Renal pelvis (tissue), 4 donors: ENCODE measurements around the gene RPTOR. TPM values are rescaled to one million over a fixed set of nuclear protein-coding genes. Genes with fewer than 3 reads are reported as not detected.

ENCODE experiments used
- DNase-seq: peaks from one replicate; pipeline ENCODE4 v3.0.0-alpha.2; 2013
- polyA plus RNA-seq, 3 donors: library from polyadenylated mRNA; unstranded; fragments of 120-200 nt; gene quantifications; one replicate each; pipeline ENCODE4 v1.2.1, GENCODE V29; 2013; ENCODE audit not compliant: insufficient read length in 3 of 3

Gene RPTOR
- polyA plus RNA-seq, 3 donors, result 20.7 to 25.0 (median 22.9) TPM

- DNase-seq, result no peak
Measured at GRCh38 chr17:80876950-80877728, 332.5 kb downstream of the RPTOR start.

- DNase-seq, result no peak
Measured at GRCh38 chr17:80877729-80878303, 333.2 kb downstream of the RPTOR start.

GRCh38 chr17:80878876-80879722 lies 334.5 kb downstream of the RPTOR start:
- no peak for DNase-seq

GRCh38 chr17:80879723-80880647 lies 335.3 kb downstream of the RPTOR start:
- DNase-seq, result no peak

GRCh38 chr17:80880648-80880985 lies 336.0 kb downstream of the RPTOR start:
- no peak for DNase-seq

GRCh38 chr17:80881306-80881705 lies 336.7 kb downstream of the RPTOR start:
- DNase-seq, result no peak

GRCh38 chr17:80882323-80882722 lies 337.7 kb downstream of the RPTOR start:
- no peak for DNase-seq

GRCh38 chr17:80882926-80883685 lies 338.5 kb downstream of the RPTOR start:
- no peak for DNase-seq

GRCh38 chr17:80883831-80884735 lies 339.4 kb downstream of the RPTOR start:
- DNase-seq, result no peak

- DNase-seq, result no peak
Measured at GRCh38 chr17:80884811-80885210, 340.2 kb downstream of the RPTOR start.

GRCh38 chr17:80885947-80886582 lies 341.4 kb downstream of the RPTOR start:
- no peak for DNase-seq

GRCh38 chr17:80886641-80887573 lies 342.3 kb downstream of the RPTOR start:
- DNase-seq, result no peak

GRCh38 chr17:80887639-80888175 lies 343.1 kb downstream of the RPTOR start:
- no peak for DNase-seq

- DNase-seq, result no peak
Measured at GRCh38 chr17:80888276-80889160, 343.9 kb downstream of the RPTOR start.

- DNase-seq, result no peak
Measured at GRCh38 chr17:80889231-80890195, 344.9 kb downstream of the RPTOR start.
